OCI-LY1 (cell line): ENCODE measurements around the gene DDX46.

Source experiments
- H2AFZ ChIP-seq: fragments of 200-600 bp; sonication (generic), shearing (Covaris generic); 2 replicates; pipeline ENCODE4 v1.6.0; 2014; ENCODE audit warnings: antibody characterized with exemption, mild to moderate bottlenecking, low read length
- H3F3A ChIP-seq: fragments of 200-600 bp; sonication (generic), shearing (Covaris generic); 2 replicates; pipeline ENCODE4 v1.6.0; 2014; ENCODE audit warnings: mild to moderate bottlenecking, antibody characterized with exemption, low read length, moderate library complexity; ENCODE audit not compliant: insufficient read depth
- H3K27ac ChIP-seq: fragments of 200-600 bp; sonication (generic); 2 replicates; pipeline ENCODE4 v1.5.1; 2014; ENCODE audit warnings: low read length, mixed run types, mild to moderate bottlenecking, low read depth; ENCODE audit not compliant: poor library complexity, severe bottlenecking
- H3K27me3 ChIP-seq: fragments of 200-600 bp; sonication (generic); 2 replicates; pipeline ENCODE4 v1.6.0; 2014; ENCODE audit warnings: antibody characterized with exemption, mild to moderate bottlenecking, low read length, moderate library complexity; ENCODE audit not compliant: insufficient read depth
- H3K36me3 ChIP-seq: fragments of 200-600 bp; sonication (generic); 2 replicates; pipeline ENCODE4 v1.6.1; 2014; ENCODE audit warnings: mild to moderate bottlenecking, antibody characterized with exemption, low read length, moderate library complexity, mixed read lengths; ENCODE audit not compliant: insufficient read depth
- H3K4me1 ChIP-seq: fragments of 200-600 bp; sonication (generic); 2 replicates; pipeline ENCODE4 v1.5.1; 2014; ENCODE audit warnings: mild to moderate bottlenecking, low read length, moderate library complexity; ENCODE audit not compliant: insufficient read depth, severe bottlenecking
- H3K4me2 ChIP-seq: fragments of 200-600 bp; sonication (generic), shearing (Covaris generic); 2 replicates; pipeline ENCODE4 v1.6.1; 2014; ENCODE audit warnings: low read length
- H3K4me3 ChIP-seq: fragments of 200-600 bp; sonication (generic); 2 replicates; pipeline ENCODE4 v1.5.1; 2014; ENCODE audit warnings: low read length, low read depth, mild to moderate bottlenecking, mixed read lengths; ENCODE audit not compliant: poor library complexity, severe bottlenecking
- H3K79me2 ChIP-seq: fragments of 200-600 bp; shearing (Covaris generic); 2 replicates; pipeline ENCODE4 v1.6.1; 2016; ENCODE audit warnings: mixed run types, low read length, mixed read lengths; ENCODE audit not compliant: insufficient read depth
- H3K9ac ChIP-seq: fragments of 200-600 bp; sonication (generic), shearing (Covaris generic); 2 replicates; pipeline ENCODE4 v1.6.1; 2014; ENCODE audit warnings: mild to moderate bottlenecking, low read length, mixed read lengths
- H3K9me2 ChIP-seq: fragments of 200-600 bp; sonication (generic), shearing (Covaris generic); 2 replicates; pipeline ENCODE4 v1.6.1; 2014; ENCODE audit warnings: low read depth, mild to moderate bottlenecking, low read length, mixed read lengths
- H3K9me3 ChIP-seq: fragments of 200-600 bp; shearing (Covaris generic); 2 replicates; pipeline ENCODE4 v1.6.1; 2014; ENCODE audit warnings: low read length, mixed read lengths
- H4K20me1 ChIP-seq: fragments of 200-600 bp; sonication (generic), shearing (Covaris generic); 2 replicates; pipeline ENCODE4 v1.6.0; 2016; ENCODE audit warnings: mild to moderate bottlenecking, low read length; ENCODE audit not compliant: insufficient read depth
- CTCF ChIP-seq: fragments of 200-600 bp; sonication (generic), shearing (Covaris generic); IDR thresholded peaks from 2 replicates; pipeline ENCODE4 v1.5.1; 2017; ENCODE audit warnings: mild to moderate bottlenecking, antibody characterized with exemption, low read length, moderate library complexity, mixed read lengths
- EZH2 ChIP-seq: fragments of 200-600 bp; sonication (generic), shearing (Covaris generic); IDR thresholded peaks from 2 replicates; pipeline ENCODE4 v1.8.0; 2017; ENCODE audit warnings: borderline replicate concordance, mixed run types, mild to moderate bottlenecking, antibody characterized with exemption, low read length, moderate library complexity, mixed read lengths

Gene DDX46

GRCh38 chr5:134798468-134798867, 39.9 kb downstream of the DDX46 start:
- Histone ChIP-seq H3F3A (0 out of 2 replicates have a peak, but pooled peaks cover 3% of the 10 kb centered on the region), H3K4me1 (no peaks in the 10 kb centered on the region), H3K9me2 (no peaks in the 10 kb centered on the region), H4K20me1 (no peaks in the 10 kb centered on the region), H3K79me2 (no peaks in the 10 kb centered on the region), H3K27ac (no peak overlapping the region), H3K27me3 (no peaks in the 10 kb centered on the region), H3K9ac (no peak overlapping the region), H3K36me3 (peaks cover 85% of the 10 kb centered on the region), H3K4me3 (no peak overlapping the region), H3K4me2 (no peak overlapping the region), H3K9me3 (no peaks in the 10 kb centered on the region), H2AFZ (no peak overlapping the region)
- TF ChIP-seq CTCF (no peak), EZH2 (no peak)

- H3K27me3 ChIP-seq, result no peaks in the 10 kb centered on the region
- H3K79me2 ChIP-seq, result no peaks in the 10 kb centered on the region
- peaks cover 66% of the 10 kb centered on the region for H3K36me3 ChIP-seq
- no peak for TF ChIP-seq CTCF
- TF ChIP-seq EZH2, result no peak
- no peak overlapping the region for H2AFZ ChIP-seq
- 0 out of 2 replicates have a peak, but pooled peaks cover 3% of the 10 kb centered on the region for H3F3A ChIP-seq
- H3K4me3 ChIP-seq, result no peak overlapping the region
- H3K9me3 ChIP-seq, result no peaks in the 10 kb centered on the region
- H3K4me2 ChIP-seq, result no peak overlapping the region
- H3K27ac ChIP-seq, result no peak overlapping the region
- H3K9ac ChIP-seq, result no peak overlapping the region
- H3K9me2 ChIP-seq, result no peaks in the 10 kb centered on the region
- no peaks in the 10 kb centered on the region for H4K20me1 ChIP-seq
- no peaks in the 10 kb centered on the region for H3K4me1 ChIP-seq
Measured at GRCh38 chr5:134803821-134804220, 45.2 kb downstream of the DDX46 start.

GRCh38 chr5:134813407-134813806, 54.8 kb downstream of the DDX46 start:
- H4K20me1 ChIP-seq, result no peaks in the 10 kb centered on the region
- no peak overlapping the region for H3K4me3 ChIP-seq
- no peaks in the 10 kb centered on the region for H3K9me2 ChIP-seq
- no peak overlapping the region for H2AFZ ChIP-seq
- H3K27ac ChIP-seq, result peak overlapping the region; percentile 74
- peaks cover 76% of the 10 kb centered on the region for H3K36me3 ChIP-seq
- no peaks in the 10 kb centered on the region for H3F3A ChIP-seq
- H3K4me2 ChIP-seq, result peak overlapping the region; percentile 34; the same call in 1 of the 2 replicates
- no peak overlapping the region for H3K9ac ChIP-seq
- H3K79me2 ChIP-seq, result no peaks in the 10 kb centered on the region
- H3K27me3 ChIP-seq, result no peaks in the 10 kb centered on the region
- H3K9me3 ChIP-seq, result no peaks in the 10 kb centered on the region
- TF ChIP-seq CTCF, result no peak
- TF ChIP-seq EZH2, result no peak
- peaks cover 25% of the 10 kb centered on the region for H3K4me1 ChIP-seq
